WTC11 (cell line): ENCODE results near the gene RIN1. TPM values are rescaled to one million over a fixed set of nuclear protein-coding genes. Genes with fewer than 3 reads are reported as not detected.

Experiments used
- ATAC-seq: fragments of 200-7000 bp; cut with Tn5 transposase; 2 replicates; pipeline ENCODE4 v1.10.0; 2021; ENCODE audit warnings: mild to moderate bottlenecking, moderate library complexity
- CTCF ChIA-PET: fragments of 300-600 bp; sonication (Branson Sonifier 250); formaldehyde crosslinking; loops from one replicate; lab custom pipeline; 2021; ENCODE audit warnings: antibody characterized with exemption; lab: Charles Lee
- POLR2A ChIA-PET: fragments of 350-600 bp; sonication (Branson Sonifier 250); formaldehyde crosslinking; loops from one replicate; lab custom pipeline; 2021; ENCODE audit warnings: antibody characterized with exemption; lab: Charles Lee
- DNase-seq: peaks from one replicate; pipeline ENCODE4 v3.0.0; 2021; ENCODE audit warnings: low spot score
- H3K27ac Mint-ChIP-seq: 2 replicates; pipeline ENCODE4 v1.8.0; 2021; ENCODE audit warnings: mixed read lengths
- H3K27me3 Mint-ChIP-seq: 2 replicates; pipeline ENCODE4 v1.8.0; 2021; ENCODE audit warnings: low read depth, mild to moderate bottlenecking, moderate library complexity, mixed read lengths
- H3K36me3 Mint-ChIP-seq: 2 replicates; pipeline ENCODE4 v1.8.0; 2021; ENCODE audit warnings: mixed read lengths
- H3K4me1 Mint-ChIP-seq: 2 replicates; pipeline ENCODE4 v1.8.0; 2022; ENCODE audit warnings: mixed read lengths
- H3K4me3 Mint-ChIP-seq: 2 replicates; pipeline ENCODE4 v1.8.0; 2021; ENCODE audit warnings: mild to moderate bottlenecking, moderate library complexity, mixed read lengths
- H3K9me3 Mint-ChIP-seq: 2 replicates; pipeline ENCODE4 v1.8.0; 2021; ENCODE audit warnings: mixed read lengths
- EMX1 ChIP-seq: fragments of 250-450 bp; sonication (Bioruptor Pico); IDR thresholded peaks from 2 replicates; pipeline ENCODE4 v1.8.0; 2021; ENCODE audit warnings: mild to moderate bottlenecking
- ESRRA ChIP-seq: sonication (generic); formaldehyde crosslinking; IDR thresholded peaks from 2 replicates; pipeline ENCODE4 v1.8.1; 2022; ENCODE audit warnings: mild to moderate bottlenecking, missing genetic modification reagents, borderline replicate concordance
- FOXP1 ChIP-seq: sonication (generic); formaldehyde crosslinking; IDR thresholded peaks from 2 replicates; pipeline ENCODE4 v1.8.0; 2022; ENCODE audit warnings: missing genetic modification reagents, mild to moderate bottlenecking, moderate library complexity, borderline replicate concordance
- GTF2I ChIP-seq: fragments of 250-450 bp; sonication (Bioruptor Pico); conservative IDR thresholded peaks from 2 replicates; pipeline ENCODE4 v1.4.0; 2021; ENCODE audit warnings: mild to moderate bottlenecking
- JAZF1 ChIP-seq: fragments of 250-450 bp; sonication (Bioruptor Pico); IDR thresholded peaks from 2 replicates; pipeline ENCODE4 v1.9.0; 2021; ENCODE audit warnings: moderate library complexity, mild to moderate bottlenecking, inconsistent platforms
- MXD4 ChIP-seq: fragments of 250-450 bp; sonication (Bioruptor Pico); IDR thresholded peaks from 2 replicates; pipeline ENCODE4 v1.8.0; 2021; ENCODE audit warnings: mild to moderate bottlenecking, moderate library complexity, borderline replicate concordance
- NFATC4 ChIP-seq: fragments of 250-450 bp; sonication (Bioruptor Pico); IDR thresholded peaks from 2 replicates; pipeline ENCODE4 v1.9.0; 2021; ENCODE audit warnings: mild to moderate bottlenecking
- NR1H2 ChIP-seq: sonication (generic); formaldehyde crosslinking; IDR thresholded peaks from 2 replicates; pipeline ENCODE4 v1.9.0; 2021; ENCODE audit warnings: mild to moderate bottlenecking, moderate library complexity, missing genetic modification reagents
- SOX15 ChIP-seq: fragments of 250-450 bp; sonication (Bioruptor Pico); IDR thresholded peaks from 2 replicates; pipeline ENCODE4 v1.9.0; 2021; ENCODE audit warnings: mild to moderate bottlenecking
- ZNF138 ChIP-seq: sonication (generic); formaldehyde crosslinking; conservative IDR thresholded peaks from 2 replicates; pipeline ENCODE4 v1.8.1; 2022; ENCODE audit warnings: mild to moderate bottlenecking, moderate library complexity, missing genetic modification reagents
- ZNF396 ChIP-seq: fragments of 250-450 bp; sonication (Bioruptor Pico); IDR thresholded peaks from 2 replicates; pipeline ENCODE4 v1.8.0; 2021; ENCODE audit warnings: mild to moderate bottlenecking, moderate library complexity, borderline replicate concordance
- ZNF416 ChIP-seq: fragments of 250-450 bp; sonication (Bioruptor Pico); IDR thresholded peaks from 2 replicates; pipeline ENCODE4 v1.9.0; 2021; ENCODE audit warnings: mild to moderate bottlenecking, inconsistent platforms
- ZNF671 ChIP-seq: fragments of 250-450 bp; sonication (Bioruptor Pico); IDR thresholded peaks from 2 replicates; pipeline ENCODE4 v1.8.0; 2021; ENCODE audit warnings: mild to moderate bottlenecking
- total RNA-seq: library from RNA; stranded (reverse); gene quantifications from 3 replicates; pipeline ENCODE4 v1.2.3, GENCODE V29; 2021
- TF ChIP-seq, protein P1 (sequence below): fragments of 250-450 bp; sonication (Bioruptor Pico); IDR thresholded peaks from 2 replicates; pipeline ENCODE4 v1.8.0; 2021; ENCODE audit warnings: mild to moderate bottlenecking
- TF ChIP-seq, protein P2 (sequence below): fragments of 250-450 bp; sonication (Bioruptor Pico); IDR thresholded peaks from 2 replicates; pipeline ENCODE4 v1.9.0; 2021; ENCODE audit warnings: mild to moderate bottlenecking
- TF ChIP-seq, protein P3 (sequence below): fragments of 200-600 bp; IDR thresholded peaks from 2 replicates; pipeline ENCODE4 v1.8.0; 2022; ENCODE audit warnings: antibody characterized with exemption
- TF ChIP-seq, protein P4 (sequence below): sonication (generic); formaldehyde crosslinking; IDR thresholded peaks from 2 replicates; pipeline ENCODE4 v1.8.0; 2022; ENCODE audit warnings: mild to moderate bottlenecking, missing genetic modification reagents
- TF ChIP-seq, protein P5 (sequence below): sonication (generic); formaldehyde crosslinking; IDR thresholded peaks from 2 replicates; pipeline ENCODE4 v1.8.0; 2022; ENCODE audit warnings: mild to moderate bottlenecking, missing genetic modification reagents
- TF ChIP-seq, protein P6 (sequence below): fragments of 250-450 bp; sonication (Bioruptor Pico); IDR thresholded peaks from 2 replicates; pipeline ENCODE4 v1.9.0; 2021; ENCODE audit warnings: mild to moderate bottlenecking, borderline replicate concordance

The RIN1 gene
- total RNA-seq, 1 experiment from 2014 or later, result 5.0 TPM

DNA sequence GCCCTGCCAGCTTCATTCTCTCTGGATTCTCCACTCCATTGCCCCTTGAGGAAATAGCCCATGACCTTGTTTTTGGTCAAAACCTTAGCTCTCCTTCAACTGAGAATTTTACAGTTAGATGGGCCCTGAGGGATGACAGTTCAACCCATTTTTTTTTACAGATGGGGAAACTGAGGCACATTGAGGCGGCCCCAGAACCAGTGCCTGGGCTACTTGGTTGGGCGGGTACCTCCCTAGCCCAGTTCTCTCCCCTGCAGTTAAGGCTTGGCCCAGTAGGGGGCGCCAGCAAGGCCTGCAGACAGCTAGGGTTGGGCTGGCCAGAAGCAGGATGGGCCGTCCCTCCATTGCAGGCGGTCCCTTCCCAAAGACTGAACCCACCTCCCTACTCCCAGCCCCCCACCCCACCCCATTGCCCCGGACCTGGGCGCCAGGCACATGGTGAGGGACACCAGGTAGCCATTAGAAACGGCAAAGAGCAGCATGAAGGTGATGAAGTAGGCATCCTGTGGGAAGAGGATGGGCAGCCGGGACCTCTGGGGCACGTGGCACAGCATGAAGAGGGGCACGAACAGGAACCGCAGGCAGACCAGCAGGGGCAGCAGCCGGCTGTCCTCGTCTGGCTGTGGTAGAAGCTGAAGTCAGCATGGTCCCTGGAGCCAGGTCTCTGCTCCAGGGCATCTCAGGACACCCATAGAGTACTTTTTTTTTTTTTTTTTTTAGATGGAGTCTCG, 27.7 kb upstream of the RIN1 start:
- POLR2A ChIA-PET, result no interaction called here
- TF ChIP-seq ZNF416 (CRISPR knock-in tag), result peak; percentile 99
- TF ChIP-seq FOXP1 (CRISPR knock-in tag), result peak; percentile 15; the same call in 1 of the 2 replicates
- no peak for TF ChIP-seq ZNF396 (CRISPR knock-in tag)
- no peak for TF ChIP-seq MXD4 (CRISPR knock-in tag)
- no peak for TF ChIP-seq EMX1 (CRISPR knock-in tag)
- TF ChIP-seq, protein P1, sequence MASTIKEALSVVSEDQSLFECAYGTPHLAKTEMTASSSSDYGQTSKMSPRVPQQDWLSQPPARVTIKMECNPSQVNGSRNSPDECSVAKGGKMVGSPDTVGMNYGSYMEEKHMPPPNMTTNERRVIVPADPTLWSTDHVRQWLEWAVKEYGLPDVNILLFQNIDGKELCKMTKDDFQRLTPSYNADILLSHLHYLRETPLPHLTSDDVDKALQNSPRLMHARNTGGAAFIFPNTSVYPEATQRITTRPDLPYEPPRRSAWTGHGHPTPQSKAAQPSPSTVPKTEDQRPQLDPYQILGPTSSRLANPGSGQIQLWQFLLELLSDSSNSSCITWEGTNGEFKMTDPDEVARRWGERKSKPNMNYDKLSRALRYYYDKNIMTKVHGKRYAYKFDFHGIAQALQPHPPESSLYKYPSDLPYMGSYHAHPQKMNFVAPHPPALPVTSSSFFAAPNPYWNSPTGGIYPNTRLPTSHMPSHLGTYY (CRISPR knock-in tag), result 0 out of 2 replicates have a peak, but pooled peaks have one; percentile 1
- no peak for TF ChIP-seq NR1H2 (CRISPR knock-in tag)
- TF ChIP-seq NFATC4 (CRISPR knock-in tag), result no peak
- TF ChIP-seq GTF2I (CRISPR knock-in tag), result 0 out of 2 replicates have a peak, but pooled peaks have one; percentile 33
- 0 out of 2 replicates have a peak, but pooled peaks have one; percentile 38 for TF ChIP-seq ZNF671 (CRISPR knock-in tag)
- TF ChIP-seq, protein P2, sequence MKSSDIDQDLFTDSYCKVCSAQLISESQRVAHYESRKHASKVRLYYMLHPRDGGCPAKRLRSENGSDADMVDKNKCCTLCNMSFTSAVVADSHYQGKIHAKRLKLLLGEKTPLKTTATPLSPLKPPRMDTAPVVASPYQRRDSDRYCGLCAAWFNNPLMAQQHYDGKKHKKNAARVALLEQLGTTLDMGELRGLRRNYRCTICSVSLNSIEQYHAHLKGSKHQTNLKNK (CRISPR knock-in tag), result no peak
- no peak for TF ChIP-seq ESRRA
- TF ChIP-seq, protein P3, sequence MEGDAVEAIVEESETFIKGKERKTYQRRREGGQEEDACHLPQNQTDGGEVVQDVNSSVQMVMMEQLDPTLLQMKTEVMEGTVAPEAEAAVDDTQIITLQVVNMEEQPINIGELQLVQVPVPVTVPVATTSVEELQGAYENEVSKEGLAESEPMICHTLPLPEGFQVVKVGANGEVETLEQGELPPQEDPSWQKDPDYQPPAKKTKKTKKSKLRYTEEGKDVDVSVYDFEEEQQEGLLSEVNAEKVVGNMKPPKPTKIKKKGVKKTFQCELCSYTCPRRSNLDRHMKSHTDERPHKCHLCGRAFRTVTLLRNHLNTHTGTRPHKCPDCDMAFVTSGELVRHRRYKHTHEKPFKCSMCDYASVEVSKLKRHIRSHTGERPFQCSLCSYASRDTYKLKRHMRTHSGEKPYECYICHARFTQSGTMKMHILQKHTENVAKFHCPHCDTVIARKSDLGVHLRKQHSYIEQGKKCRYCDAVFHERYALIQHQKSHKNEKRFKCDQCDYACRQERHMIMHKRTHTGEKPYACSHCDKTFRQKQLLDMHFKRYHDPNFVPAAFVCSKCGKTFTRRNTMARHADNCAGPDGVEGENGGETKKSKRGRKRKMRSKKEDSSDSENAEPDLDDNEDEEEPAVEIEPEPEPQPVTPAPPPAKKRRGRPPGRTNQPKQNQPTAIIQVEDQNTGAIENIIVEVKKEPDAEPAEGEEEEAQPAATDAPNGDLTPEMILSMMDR, result peak; percentile 97
- TF ChIP-seq, protein P4, sequence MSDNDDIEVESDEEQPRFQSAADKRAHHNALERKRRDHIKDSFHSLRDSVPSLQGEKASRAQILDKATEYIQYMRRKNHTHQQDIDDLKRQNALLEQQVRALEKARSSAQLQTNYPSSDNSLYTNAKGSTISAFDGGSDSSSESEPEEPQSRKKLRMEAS, result peak; percentile 39; the same call in 1 of the 2 replicates
- TF ChIP-seq, protein P5, sequence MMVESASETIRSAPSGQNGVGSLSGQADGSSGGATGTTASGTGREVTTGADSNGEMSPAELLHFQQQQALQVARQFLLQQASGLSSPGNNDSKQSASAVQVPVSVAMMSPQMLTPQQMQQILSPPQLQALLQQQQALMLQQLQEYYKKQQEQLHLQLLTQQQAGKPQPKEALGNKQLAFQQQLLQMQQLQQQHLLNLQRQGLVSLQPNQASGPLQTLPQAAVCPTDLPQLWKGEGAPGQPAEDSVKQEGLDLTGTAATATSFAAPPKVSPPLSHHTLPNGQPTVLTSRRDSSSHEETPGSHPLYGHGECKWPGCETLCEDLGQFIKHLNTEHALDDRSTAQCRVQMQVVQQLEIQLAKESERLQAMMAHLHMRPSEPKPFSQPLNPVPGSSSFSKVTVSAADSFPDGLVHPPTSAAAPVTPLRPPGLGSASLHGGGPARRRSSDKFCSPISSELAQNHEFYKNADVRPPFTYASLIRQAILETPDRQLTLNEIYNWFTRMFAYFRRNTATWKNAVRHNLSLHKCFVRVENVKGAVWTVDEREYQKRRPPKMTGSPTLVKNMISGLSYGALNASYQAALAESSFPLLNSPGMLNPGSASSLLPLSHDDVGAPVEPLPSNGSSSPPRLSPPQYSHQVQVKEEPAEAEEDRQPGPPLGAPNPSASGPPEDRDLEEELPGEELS (CRISPR knock-in tag), result 0 out of 2 replicates have a peak, but pooled peaks have one; percentile 22
- TF ChIP-seq SOX15 (CRISPR knock-in tag), result no peak
- TF ChIP-seq, protein P6, sequence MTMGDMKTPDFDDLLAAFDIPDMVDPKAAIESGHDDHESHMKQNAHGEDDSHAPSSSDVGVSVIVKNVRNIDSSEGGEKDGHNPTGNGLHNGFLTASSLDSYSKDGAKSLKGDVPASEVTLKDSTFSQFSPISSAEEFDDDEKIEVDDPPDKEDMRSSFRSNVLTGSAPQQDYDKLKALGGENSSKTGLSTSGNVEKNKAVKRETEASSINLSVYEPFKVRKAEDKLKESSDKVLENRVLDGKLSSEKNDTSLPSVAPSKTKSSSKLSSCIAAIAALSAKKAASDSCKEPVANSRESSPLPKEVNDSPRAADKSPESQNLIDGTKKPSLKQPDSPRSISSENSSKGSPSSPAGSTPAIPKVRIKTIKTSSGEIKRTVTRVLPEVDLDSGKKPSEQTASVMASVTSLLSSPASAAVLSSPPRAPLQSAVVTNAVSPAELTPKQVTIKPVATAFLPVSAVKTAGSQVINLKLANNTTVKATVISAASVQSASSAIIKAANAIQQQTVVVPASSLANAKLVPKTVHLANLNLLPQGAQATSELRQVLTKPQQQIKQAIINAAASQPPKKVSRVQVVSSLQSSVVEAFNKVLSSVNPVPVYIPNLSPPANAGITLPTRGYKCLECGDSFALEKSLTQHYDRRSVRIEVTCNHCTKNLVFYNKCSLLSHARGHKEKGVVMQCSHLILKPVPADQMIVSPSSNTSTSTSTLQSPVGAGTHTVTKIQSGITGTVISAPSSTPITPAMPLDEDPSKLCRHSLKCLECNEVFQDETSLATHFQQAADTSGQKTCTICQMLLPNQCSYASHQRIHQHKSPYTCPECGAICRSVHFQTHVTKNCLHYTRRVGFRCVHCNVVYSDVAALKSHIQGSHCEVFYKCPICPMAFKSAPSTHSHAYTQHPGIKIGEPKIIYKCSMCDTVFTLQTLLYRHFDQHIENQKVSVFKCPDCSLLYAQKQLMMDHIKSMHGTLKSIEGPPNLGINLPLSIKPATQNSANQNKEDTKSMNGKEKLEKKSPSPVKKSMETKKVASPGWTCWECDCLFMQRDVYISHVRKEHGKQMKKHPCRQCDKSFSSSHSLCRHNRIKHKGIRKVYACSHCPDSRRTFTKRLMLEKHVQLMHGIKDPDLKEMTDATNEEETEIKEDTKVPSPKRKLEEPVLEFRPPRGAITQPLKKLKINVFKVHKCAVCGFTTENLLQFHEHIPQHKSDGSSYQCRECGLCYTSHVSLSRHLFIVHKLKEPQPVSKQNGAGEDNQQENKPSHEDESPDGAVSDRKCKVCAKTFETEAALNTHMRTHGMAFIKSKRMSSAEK (CRISPR knock-in tag), result peak; percentile 74; the same call in 1 of the 2 replicates
- TF ChIP-seq JAZF1 (CRISPR knock-in tag), result no peak
- TF ChIP-seq ZNF138 (CRISPR knock-in tag), result no peak
- TF ChIP-seq, all 79 proteins: peak for 9
- peak; percentile 96 for DNase-seq
- CTCF ChIA-PET, result interaction anchor here (0.5 to 4.5 kb wide), 27 partner anchors 8 to 674 kb away, joined by 3 to 38 read pairs (median 5); partner anchors contain the start of genes B4GAT1, BRMS1, CD248 and RIN1
- H3K4me3 Mint-ChIP-seq, result no peak overlapping the region
- ATAC-seq, result peak; percentile 75
- no peak overlapping the region for H3K27ac Mint-ChIP-seq
- H3K27me3 Mint-ChIP-seq, result no peaks in the 10 kb centered on the region
- no peaks in the 10 kb centered on the region for H3K9me3 Mint-ChIP-seq
- peaks cover 8% of the 10 kb centered on the region for H3K4me1 Mint-ChIP-seq
- peaks cover 40% of the 10 kb centered on the region for H3K36me3 Mint-ChIP-seq
